Left ventricle myocardium superior (tissue), 1 donor: ENCODE measurements around the gene TMEM53. TPM values are rescaled to one million over a fixed set of nuclear protein-coding genes. Genes with fewer than 3 reads are reported as not detected.
"Not testable (repeated sequence)": the region's sequence is repeated elsewhere in the genome, so short reads cannot be mapped to it uniquely, and the experiment has no call there.

ENCODE experiments used
- ATAC-seq: fragments of 200-7000 bp; cut with Tn5 transposase; one replicate; pipeline ENCODE4 v1.9.1; 2020; ENCODE audit warnings: mild to moderate bottlenecking, moderate library complexity
- DNase-seq: peaks from one replicate; pipeline ENCODE4 v3.0.0-alpha.2; 2020
- intact Hi-C: fragments of 100-400 bp; cut with micrococcal nuclease; formaldehyde crosslinking; loops from one replicate; pipeline ENCODE4 v1.11.0; 2022
- total RNA-seq: library from RNA; stranded (reverse); fragmentation: NEBNext Ultra II Directional; extraction: Animal tissue kit (Norgen Biotek cat#: 25700); gene quantifications from one replicate; pipeline ENCODE4 v1.2.1, GENCODE V29; 2021
- donor health status: DM: no; HTN: yes; CAD: no; lungs with severe emphysema.

The TMEM53 gene
- total RNA-seq, 1 donor from 2014 or later: 9.1 TPM

- intact Hi-C loops: no loop called here
Measured at GRCh38 chr1:44676484-44677200, 2.4 kb upstream of the TMEM53 start.

DNA sequence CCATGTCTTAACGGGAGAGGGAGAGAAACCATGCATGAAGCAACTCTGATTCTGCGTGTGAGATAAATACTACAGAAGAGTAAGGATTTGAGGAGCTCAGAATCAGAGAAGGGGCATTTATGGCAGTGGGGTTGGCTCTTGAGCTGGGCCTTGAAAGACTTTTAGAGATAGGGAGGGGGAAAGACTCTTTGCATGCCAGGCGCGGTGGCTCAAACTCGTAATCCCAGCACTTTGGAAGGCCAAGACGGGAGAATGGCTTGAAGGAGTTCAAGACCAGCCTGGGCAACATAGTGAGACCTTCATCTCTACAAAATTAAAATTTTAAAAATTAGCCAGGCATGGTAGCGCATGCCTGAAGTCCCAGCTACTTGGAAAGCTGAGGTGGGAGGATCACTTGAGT lies 905 bp upstream of the TMEM53 start:
- DNase-seq (no peak), ATAC-seq (no peak)
- intact Hi-C loops: no loop called here

More at GRCh38 chr1:44676484-44677200, 2.4 kb upstream of the TMEM53 start:
- ATAC-seq: no peak
- DNase-seq: no peak

GRCh38 chr1:44673675-44674112 lies 587 bp downstream of the TMEM53 start:
- no peak for DNase-seq
- intact Hi-C loops: no loop called here
- peak; percentile 3 for ATAC-seq

DNA sequence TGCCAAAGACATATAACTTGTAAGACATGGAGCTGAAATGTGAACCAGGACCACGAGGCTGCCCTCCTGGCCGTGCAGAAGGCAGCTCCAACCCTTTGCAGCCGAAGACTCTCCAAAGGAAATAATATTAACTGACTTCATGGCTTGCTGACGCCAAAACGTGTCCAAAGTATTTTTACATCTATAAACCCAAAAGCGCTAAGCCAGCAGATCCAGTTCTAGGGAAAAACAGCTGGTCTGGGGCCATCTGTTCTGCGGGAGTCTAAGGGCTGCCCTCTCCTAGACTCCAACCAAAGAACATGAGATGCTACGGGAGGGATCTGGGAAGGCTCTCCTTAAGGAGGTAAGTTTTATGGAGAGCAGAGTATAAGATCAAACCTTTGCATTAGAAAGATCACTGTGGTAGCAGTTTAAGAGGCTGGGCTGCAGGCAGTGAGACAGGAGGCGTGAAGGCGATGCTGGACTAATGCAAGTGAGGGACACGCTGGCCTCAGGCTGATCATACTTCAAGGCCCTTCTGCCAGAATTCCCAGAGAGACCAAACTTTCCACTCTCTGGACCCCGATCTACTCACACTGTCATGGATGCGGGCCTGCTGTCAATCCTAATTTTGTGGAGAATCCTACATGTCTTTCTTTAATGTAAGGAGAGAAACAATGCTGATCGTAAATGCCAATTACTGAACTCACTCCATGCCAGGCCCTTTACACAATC lies 1.2 kb downstream of the TMEM53 start:
- DNase-seq: no peak
- intact Hi-C loops: no loop called here
- no peak for ATAC-seq

GRCh38 chr1:44672254-44672955 lies 1.9 kb downstream of the TMEM53 start:
- no peak for DNase-seq
- ATAC-seq: no peak

DNA sequence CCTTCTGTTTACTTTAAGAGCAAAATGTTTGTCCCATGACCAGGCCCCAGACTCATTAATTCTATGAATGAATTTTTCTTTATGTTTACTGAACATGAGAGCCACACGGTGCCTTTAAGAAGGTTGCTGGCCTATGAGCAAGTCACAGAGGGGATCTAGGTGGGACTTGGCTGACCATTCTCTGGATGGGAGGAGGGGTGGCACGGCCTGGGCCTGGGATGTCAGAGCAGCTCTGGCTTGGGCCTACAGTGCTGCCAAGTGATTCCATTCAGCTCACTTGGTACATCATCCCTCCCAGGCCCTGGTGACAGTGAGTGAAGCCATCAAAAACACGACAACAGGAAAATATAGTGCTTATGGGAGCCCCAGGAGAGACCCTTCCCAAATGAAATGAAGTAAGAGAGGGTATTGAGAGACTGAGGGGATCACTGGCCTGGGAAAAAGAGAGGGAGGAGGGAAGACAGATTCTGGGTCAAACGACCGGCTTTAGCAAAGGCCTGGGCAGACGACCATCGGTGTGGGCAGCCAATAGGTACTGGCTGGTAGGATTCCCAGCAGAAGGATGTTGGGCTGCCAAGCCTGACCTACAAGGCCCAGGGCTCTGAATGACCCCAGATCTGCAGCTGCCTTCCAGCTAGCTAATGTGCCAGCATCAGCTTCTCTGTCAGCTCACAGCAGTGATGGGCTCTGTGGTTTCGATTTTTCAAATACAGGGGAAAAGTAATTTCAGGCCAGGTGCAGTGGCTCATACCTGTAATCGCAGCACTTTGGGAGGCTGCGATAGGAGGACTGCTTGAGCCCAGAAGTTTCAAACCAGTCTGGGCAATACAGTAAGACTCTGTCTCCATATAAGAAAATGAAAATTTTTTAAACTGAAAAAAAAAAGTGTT lies 3.3 kb downstream of the TMEM53 start:
- intact Hi-C loops: no loop called here
- no peak for DNase-seq
- ATAC-seq: no peak

More at GRCh38 chr1:44672254-44672955, 1.9 kb downstream of the TMEM53 start:
- intact Hi-C loops: no loop called here

- ATAC-seq, intact Hi-C loops, DNase-seq: not testable (repeated sequence)
Measured at GRCh38 chr1:44666719-44667118, 7.6 kb downstream of the TMEM53 start.

GRCh38 chr1:44664730-44665370 lies 9.4 kb downstream of the TMEM53 start:
- DNase-seq: no peak
- intact Hi-C loops: no loop called here
- no peak for ATAC-seq

- intact Hi-C loops: no loop called here
- ATAC-seq: no peak
- DNase-seq: no peak
Measured at GRCh38 chr1:44663417-44663816, 10.9 kb downstream of the TMEM53 start.

DNA sequence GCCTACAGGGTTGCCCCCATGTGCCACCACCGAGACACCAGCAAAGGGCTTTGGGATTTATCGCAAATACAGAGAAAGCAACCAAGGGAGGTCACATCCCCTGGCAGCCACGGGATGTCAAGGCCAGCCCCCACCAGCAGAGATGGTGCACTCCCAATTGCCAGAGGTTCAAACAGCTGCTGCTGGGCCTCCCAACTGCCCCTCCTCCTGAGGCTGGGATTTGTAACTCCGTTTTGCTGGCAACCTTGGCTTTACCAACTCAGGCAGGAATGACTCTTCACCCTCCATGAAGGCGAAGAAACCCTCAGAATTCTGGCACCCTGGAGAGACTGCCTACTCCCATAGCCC lies 11.6 kb downstream of the TMEM53 start:
- intact Hi-C loops: no loop called here
- no peak for DNase-seq
- ATAC-seq: no peak

DNA sequence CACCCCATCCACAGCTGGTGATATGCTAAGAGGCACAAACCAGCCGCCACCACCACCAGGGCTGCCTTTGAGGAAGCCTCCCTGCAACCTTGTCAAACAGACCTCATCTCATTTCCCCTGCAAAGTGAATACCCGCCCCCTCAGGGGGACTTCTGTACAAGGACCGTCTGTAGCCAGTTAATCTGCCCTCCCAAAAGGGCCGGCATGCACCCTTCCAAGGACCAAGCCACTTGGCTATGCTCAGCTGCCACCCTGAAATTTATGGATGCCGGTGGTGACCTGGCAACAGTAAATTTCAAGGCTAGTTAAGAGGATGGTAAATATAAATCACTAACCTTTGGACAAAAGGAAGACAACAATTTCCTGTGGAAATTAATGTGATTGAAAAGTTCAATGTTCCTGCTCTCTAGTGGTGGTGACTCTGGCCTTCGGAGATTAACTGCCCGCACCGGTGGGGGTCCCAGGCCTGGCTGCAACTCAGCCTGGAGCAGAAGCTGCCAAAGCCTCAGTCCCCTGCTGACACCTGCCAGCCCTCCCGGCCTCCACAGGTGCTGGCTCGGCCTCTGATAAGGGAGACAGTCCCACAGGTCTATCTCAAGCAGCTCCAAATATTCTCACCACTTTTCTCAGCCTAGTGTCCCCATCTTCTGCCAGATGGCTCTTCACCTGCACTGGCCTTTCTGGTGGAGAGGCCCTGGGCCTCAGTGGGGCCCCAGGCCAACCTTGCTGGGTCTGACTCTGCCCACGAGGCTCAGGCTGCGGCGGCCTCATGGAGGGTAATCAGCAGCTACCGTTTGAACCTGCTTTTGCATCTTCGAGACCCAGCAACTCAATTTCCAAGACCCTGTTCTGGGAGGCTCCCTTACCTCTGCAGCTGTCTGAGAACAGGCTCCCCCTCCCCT lies 12.2 kb downstream of the TMEM53 start:
- DNase-seq (no peak), ATAC-seq (no peak)
- intact Hi-C loops: no loop called here

DNA sequence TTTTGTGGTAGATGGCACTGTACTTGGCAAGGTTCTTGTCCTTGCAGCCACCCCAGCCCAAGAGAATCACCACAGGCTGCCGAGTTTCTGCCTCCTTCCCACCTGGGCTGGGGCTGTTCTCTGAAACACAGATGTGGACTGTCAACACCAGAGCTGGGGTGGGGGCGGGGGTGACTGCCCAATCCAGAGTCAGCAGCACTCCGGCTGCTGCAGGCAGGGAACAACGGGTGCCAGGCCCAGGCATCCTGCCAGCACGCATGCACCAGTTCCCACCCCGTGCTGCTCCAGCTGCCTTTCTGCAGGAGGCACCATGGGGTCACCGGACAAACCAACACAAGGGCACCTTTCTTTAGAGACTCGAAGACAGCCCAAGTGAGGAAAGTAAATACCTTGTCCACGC lies 14.1 kb downstream of the TMEM53 start:
- peak; percentile 96 for ATAC-seq
- intact Hi-C loops: no loop called here
- DNase-seq: peak; percentile 93

DNA sequence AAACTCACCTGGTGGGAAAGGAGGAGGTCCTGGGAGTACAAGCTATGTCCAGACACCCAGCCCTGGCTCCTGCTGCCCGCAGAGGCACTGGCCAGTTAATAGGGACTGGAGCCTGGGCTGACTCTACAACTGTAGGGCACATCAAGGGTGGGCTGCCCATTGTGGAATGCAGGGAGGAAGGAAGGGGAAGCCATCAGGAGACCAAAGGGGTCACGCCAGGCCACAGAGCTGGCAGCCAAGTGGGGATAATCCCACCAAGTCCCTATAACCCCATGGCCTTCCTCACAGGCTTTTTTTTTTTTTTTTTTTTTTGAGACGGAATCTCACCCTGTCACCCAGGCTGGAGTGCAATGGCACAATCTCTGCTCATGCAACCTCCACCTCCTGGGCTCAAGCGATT lies 14.7 kb downstream of the TMEM53 start:
- intact Hi-C loops: no loop called here
- ATAC-seq (no peak), DNase-seq (no peak)

GRCh38 chr1:44655609-44656008 lies 18.7 kb downstream of the TMEM53 start:
- intact Hi-C loops: no loop called here
- DNase-seq (peak; percentile 49), ATAC-seq (no peak)

- intact Hi-C loops: no loop called here
- ATAC-seq: no peak
Measured at GRCh38 chr1:44654621-44655187, 19.6 kb downstream of the TMEM53 start.

DNA sequence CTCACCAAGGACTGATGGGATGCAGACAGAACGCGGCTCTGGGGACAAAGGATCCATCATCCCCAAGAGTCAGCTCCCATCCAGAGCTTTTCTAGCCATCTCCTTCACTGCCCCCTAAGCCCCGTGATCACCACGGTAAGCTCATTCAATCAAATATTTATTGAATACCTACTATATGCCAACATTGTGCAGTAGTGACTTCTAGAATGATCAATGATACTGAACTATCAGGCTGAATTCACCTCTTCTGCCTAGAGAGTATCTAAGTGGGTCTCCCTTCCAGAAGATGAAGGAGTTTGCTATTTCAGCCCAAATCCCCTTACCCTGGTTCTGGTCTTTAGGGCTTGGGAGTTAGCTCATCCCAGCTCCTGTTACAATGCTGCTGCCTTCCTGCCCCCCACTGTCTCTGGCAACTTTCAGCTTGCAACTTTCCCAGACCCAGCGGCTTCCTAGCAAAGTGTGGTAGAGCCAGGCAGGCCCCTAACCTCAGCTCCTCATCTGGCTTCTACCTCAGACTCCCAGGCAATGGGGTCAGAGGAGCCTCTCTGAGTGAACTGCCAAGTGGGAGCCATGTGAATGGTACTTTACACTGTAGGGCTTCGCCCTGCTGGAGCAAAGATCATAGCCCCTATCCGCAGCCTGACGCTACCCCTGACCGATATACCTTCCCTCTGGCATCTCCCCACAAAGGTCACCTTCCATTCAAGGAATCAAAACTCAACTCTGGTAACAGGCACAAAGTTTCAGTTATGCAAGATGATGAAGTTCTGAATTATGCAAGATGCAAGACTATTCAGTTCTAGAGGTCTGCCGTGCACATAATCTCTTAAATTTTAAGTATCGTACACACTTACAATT lies 20.9 kb downstream of the TMEM53 start:
- intact Hi-C loops: no loop called here
- no peak for DNase-seq
- ATAC-seq: no peak

More at GRCh38 chr1:44654621-44655187, 19.6 kb downstream of the TMEM53 start:
- DNase-seq: no peak
